Activated CD4-positive, alpha-beta T cell treated with anti-CD3 and anti-CD28 coated beads, Interleukin-2, amount 50 U/mL, for 48 hours (primary cell): ENCODE results near the gene SNX1.

Experiments
- DNase-seq, 2 experiments: peaks; one replicate each; pipeline ENCODE4 v3.0.0-alpha.2; 2020

The SNX1 gene

GRCh38 chr15:64180235-64180824 is 84.5 kb downstream of the SNX1 start:
- no peak for DNase-seq

GRCh38 chr15:64182859-64183370 is 87.1 kb downstream of the SNX1 start:
- no peak for DNase-seq

GRCh38 chr15:64185146-64185911 is 89.5 kb downstream of the SNX1 start:
- DNase-seq: no peak

GRCh38 chr15:64187396-64188191 is 91.8 kb downstream of the SNX1 start:
- DNase-seq: no peak
